ENCODE data around the gene TMEM233.

Gene TMEM233

DNA sequence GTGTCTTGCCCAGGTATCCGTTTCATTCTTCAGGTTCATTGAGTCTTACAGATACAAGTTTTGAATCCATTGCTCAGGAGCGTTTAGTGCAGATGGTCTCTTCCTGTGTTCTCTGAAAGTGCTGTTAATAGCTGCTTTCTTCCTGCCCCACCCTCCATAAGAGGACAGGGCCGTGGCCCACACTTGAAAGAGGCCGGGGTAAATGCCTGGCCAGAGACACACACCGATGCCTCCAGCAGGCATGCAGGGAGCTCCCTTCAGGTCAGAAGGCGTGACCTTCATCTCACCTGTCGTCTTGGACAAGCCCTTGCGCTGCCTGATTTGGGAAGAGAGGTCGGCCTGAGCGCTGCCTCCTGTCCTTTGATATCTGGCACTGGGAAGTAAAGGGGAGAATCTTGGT is 85.9 kb downstream of the TMEM233 start:
- no peak for TF ChIP-seq TOX (CRISPR knock-in tag; IDR thresholded peaks at IDR 0.05; ENCODE audit: borderline replicate concordance)
- ATAC-seq: no peak

DNA sequence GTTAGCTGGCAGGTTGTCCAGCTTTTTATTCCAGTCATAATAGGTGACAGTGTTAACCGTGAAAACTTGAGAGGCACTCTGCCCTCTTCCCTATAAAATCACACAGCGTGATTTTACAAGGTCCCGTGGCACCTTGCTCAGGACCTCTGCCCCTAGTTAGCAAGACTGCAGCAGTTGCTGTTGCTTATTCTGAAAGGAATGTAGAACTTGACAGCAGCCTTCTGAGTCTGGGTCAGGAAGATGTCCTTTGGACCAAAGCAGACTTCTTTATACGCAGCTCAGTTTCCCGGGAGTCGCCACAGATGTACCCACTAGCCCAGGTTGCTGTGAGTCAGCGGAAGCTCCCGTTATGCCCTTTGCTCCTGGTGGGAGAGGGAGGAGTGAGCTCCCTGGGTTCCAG is 87.5 kb downstream of the TMEM233 start:
- ATAC-seq: no peak
- TF ChIP-seq RARB (CRISPR knock-in tag; IDR thresholded peaks at IDR 0.05) (no peak), OSR1 (CRISPR knock-in tag; IDR thresholded peaks at IDR 0.05) (no peak), ZNF565 (CRISPR knock-in tag; conservative IDR thresholded peaks at IDR 0.05; ENCODE audit: low read depth) (no peak), ZNF8 (CRISPR knock-in tag; IDR thresholded peaks at IDR 0.05) (no peak), CSDC2 (CRISPR knock-in tag; IDR thresholded peaks at IDR 0.05) (no peak), ZNF70 (CRISPR knock-in tag; IDR thresholded peaks at IDR 0.05) (no peak), ESRRG (CRISPR knock-in tag; IDR thresholded peaks at IDR 0.05) (no peak), ZC3H10 (CRISPR knock-in tag; IDR thresholded peaks at IDR 0.05) (no peak), ZFP3 (CRISPR knock-in tag; IDR thresholded peaks at IDR 0.05) (no peak), GLIS3 (CRISPR knock-in tag; IDR thresholded peaks at IDR 0.05) (no peak), SNAI2 (CRISPR knock-in tag; IDR thresholded peaks at IDR 0.05) (no peak), PPARA (CRISPR knock-in tag; IDR thresholded peaks at IDR 0.05; ENCODE audit: borderline replicate concordance) (no peak)
- TF ChIP-seq, protein P1, sequence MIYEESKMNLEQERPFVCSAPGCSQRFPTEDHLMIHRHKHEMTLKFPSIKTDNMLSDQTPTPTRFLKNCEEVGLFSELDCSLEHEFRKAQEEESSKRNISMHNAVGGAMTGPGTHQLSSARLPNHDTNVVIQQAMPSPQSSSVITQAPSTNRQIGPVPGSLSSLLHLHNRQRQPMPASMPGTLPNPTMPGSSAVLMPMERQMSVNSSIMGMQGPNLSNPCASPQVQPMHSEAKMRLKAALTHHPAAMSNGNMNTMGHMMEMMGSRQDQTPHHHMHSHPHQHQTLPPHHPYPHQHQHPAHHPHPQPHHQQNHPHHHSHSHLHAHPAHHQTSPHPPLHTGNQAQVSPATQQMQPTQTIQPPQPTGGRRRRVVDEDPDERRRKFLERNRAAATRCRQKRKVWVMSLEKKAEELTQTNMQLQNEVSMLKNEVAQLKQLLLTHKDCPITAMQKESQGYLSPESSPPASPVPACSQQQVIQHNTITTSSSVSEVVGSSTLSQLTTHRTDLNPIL (CRISPR knock-in tag; IDR thresholded peaks at IDR 0.05; ENCODE audit: low read depth): no peak
- TF ChIP-seq, protein P2, sequence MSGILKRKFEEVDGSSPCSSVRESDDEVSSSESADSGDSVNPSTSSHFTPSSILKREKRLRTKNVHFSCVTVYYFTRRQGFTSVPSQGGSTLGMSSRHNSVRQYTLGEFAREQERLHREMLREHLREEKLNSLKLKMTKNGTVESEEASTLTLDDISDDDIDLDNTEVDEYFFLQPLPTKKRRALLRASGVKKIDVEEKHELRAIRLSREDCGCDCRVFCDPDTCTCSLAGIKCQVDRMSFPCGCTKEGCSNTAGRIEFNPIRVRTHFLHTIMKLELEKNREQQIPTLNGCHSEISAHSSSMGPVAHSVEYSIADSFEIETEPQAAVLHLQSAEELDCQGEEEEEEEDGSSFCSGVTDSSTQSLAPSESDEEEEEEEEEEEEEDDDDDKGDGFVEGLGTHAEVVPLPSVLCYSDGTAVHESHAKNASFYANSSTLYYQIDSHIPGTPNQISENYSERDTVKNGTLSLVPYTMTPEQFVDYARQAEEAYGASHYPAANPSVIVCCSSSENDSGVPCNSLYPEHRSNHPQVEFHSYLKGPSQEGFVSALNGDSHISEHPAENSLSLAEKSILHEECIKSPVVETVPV (CRISPR knock-in tag; IDR thresholded peaks at IDR 0.05): no peak
- TF ChIP-seq, protein P3, sequence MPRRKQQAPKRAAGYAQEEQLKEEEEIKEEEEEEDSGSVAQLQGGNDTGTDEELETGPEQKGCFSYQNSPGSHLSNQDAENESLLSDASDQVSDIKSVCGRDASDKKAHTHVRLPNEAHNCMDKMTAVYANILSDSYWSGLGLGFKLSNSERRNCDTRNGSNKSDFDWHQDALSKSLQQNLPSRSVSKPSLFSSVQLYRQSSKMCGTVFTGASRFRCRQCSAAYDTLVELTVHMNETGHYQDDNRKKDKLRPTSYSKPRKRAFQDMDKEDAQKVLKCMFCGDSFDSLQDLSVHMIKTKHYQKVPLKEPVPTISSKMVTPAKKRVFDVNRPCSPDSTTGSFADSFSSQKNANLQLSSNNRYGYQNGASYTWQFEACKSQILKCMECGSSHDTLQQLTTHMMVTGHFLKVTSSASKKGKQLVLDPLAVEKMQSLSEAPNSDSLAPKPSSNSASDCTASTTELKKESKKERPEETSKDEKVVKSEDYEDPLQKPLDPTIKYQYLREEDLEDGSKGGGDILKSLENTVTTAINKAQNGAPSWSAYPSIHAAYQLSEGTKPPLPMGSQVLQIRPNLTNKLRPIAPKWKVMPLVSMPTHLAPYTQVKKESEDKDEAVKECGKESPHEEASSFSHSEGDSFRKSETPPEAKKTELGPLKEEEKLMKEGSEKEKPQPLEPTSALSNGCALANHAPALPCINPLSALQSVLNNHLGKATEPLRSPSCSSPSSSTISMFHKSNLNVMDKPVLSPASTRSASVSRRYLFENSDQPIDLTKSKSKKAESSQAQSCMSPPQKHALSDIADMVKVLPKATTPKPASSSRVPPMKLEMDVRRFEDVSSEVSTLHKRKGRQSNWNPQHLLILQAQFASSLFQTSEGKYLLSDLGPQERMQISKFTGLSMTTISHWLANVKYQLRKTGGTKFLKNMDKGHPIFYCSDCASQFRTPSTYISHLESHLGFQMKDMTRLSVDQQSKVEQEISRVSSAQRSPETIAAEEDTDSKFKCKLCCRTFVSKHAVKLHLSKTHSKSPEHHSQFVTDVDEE (CRISPR knock-in tag; IDR thresholded peaks at IDR 0.05): no peak
- TF ChIP-seq, protein P4, sequence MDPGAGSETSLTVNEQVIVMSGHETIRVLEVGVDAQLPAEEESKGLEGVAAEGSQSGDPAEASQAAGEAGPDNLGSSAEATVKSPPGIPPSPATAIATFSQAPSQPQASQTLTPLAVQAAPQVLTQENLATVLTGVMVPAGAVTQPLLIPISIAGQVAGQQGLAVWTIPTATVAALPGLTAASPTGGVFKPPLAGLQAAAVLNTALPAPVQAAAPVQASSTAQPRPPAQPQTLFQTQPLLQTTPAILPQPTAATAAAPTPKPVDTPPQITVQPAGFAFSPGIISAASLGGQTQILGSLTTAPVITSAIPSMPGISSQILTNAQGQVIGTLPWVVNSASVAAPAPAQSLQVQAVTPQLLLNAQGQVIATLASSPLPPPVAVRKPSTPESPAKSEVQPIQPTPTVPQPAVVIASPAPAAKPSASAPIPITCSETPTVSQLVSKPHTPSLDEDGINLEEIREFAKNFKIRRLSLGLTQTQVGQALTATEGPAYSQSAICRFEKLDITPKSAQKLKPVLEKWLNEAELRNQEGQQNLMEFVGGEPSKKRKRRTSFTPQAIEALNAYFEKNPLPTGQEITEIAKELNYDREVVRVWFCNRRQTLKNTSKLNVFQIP (CRISPR knock-in tag; IDR thresholded peaks at IDR 0.05; ENCODE audit: borderline replicate concordance, low read depth): no peak

DNA sequence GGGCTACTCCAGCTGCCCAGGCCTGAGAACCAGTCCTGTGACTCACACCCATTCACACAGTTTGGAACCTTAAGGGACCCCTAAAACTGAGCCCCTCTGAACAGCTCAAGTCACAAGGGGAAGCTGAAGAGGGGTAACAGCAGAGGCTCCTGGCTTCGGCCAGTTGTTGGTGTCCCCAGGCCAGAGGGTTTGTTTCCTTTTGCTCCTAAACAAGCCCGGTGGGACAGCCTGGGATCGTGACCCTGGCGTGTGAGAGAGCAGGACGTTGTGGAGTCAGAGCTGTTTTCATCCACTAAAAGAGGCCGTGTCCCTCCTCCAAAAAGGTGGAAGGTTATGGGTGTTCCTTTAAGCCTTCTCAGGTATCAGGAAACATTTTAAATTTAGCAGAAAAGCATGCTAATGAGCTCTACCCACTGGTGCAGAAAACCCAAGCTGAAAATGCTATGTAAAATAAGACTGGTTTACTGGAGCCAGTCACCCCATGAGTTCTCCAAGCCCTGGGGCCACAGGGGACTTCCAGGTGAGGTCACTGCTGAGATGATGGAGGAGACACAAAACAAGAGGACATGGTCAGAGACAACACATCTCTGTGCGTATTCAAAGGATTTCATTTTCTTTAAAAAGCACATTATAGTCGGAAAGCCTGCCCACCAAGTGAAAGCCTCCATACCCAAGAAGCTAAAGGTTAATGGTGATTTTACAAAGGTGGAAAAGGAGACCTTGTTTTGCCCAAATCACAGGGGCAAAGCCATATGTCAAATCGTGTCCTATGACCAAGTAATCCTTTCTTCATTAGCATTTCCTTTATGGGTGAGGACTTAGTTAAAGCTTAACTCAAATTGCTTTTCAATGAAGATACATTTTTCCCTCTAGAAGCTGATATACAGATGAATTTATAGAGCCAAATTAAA is 88.4 kb downstream of the TMEM233 start:
- no peak for TF ChIP-seq RARB (CRISPR knock-in tag; IDR thresholded peaks at IDR 0.05)
- no peak for TF ChIP-seq ZNF565 (CRISPR knock-in tag; conservative IDR thresholded peaks at IDR 0.05; ENCODE audit: low read depth)
- no peak for TF ChIP-seq SNAI2 (CRISPR knock-in tag; IDR thresholded peaks at IDR 0.05)
- TF ChIP-seq ZNF8 (CRISPR knock-in tag; IDR thresholded peaks at IDR 0.05): no peak
- no peak for TF ChIP-seq ZNF70 (CRISPR knock-in tag; IDR thresholded peaks at IDR 0.05)
- no peak for TF ChIP-seq OSR1 (CRISPR knock-in tag; IDR thresholded peaks at IDR 0.05)
- TF ChIP-seq, protein P4 (CRISPR knock-in tag; IDR thresholded peaks at IDR 0.05; ENCODE audit: borderline replicate concordance, low read depth): no peak
- TF ChIP-seq TOX (CRISPR knock-in tag; IDR thresholded peaks at IDR 0.05; ENCODE audit: borderline replicate concordance): no peak
- TF ChIP-seq CSDC2 (CRISPR knock-in tag; IDR thresholded peaks at IDR 0.05): no peak
- TF ChIP-seq, protein P3 (CRISPR knock-in tag; IDR thresholded peaks at IDR 0.05): no peak
- no peak for TF ChIP-seq ESRRG (CRISPR knock-in tag; IDR thresholded peaks at IDR 0.05)
- no peak for TF ChIP-seq ARNTL (CRISPR knock-in tag; IDR thresholded peaks at IDR 0.05; ENCODE audit: borderline replicate concordance, low read depth)
- no peak for ATAC-seq
